Calu3 (cell line): Measurements from ENCODE around the gene NANOS2. TPM values are rescaled to one million over a fixed set of nuclear protein-coding genes. Genes with fewer than 3 reads are reported as not detected.

Experiments used
- BruUV-seq: library from RNA; stranded (reverse); fragments of 400-500 nt; replicated peaks from 2 replicates; lab custom pipeline; 2021; lab: Mats Ljungman, UMichigan
- CTCF ChIA-PET: fragments of 300-600 bp; sonication (Branson Sonifier 250); formaldehyde crosslinking; loops from one replicate; lab custom pipeline; 2022; ENCODE audit warnings: antibody characterized with exemption; lab: Charles Lee
- DNase-seq: peaks from one replicate; pipeline ENCODE4 v3.0.0; 2022
- H3K27ac Mint-ChIP-seq: one replicate; pipeline ENCODE4 v1.8.0; 2022; ENCODE audit warnings: mixed read lengths; ENCODE audit not compliant: unreplicated experiment
- H3K27me3 Mint-ChIP-seq: one replicate; pipeline ENCODE4 v1.8.0; 2022; ENCODE audit warnings: mixed read lengths; ENCODE audit not compliant: unreplicated experiment
- H3K36me3 Mint-ChIP-seq: one replicate; pipeline ENCODE4 v1.8.0; 2022; ENCODE audit warnings: mild to moderate bottlenecking, moderate library complexity, mixed read lengths; ENCODE audit not compliant: insufficient read depth, unreplicated experiment
- H3K4me1 Mint-ChIP-seq: one replicate; pipeline ENCODE4 v1.8.0; 2022; ENCODE audit warnings: mild to moderate bottlenecking, low read depth, mixed read lengths; ENCODE audit not compliant: unreplicated experiment
- H3K4me3 Mint-ChIP-seq: one replicate; pipeline ENCODE4 v1.8.0; 2022; ENCODE audit warnings: mild to moderate bottlenecking, low read depth, moderate library complexity, mixed read lengths; ENCODE audit not compliant: unreplicated experiment
- H3K9me3 Mint-ChIP-seq: one replicate; pipeline ENCODE4 v1.8.0; 2022; ENCODE audit warnings: low read depth, mixed read lengths; ENCODE audit not compliant: unreplicated experiment
- CTCF ChIP-seq: fragments of 200-600 bp; IDR thresholded peaks from one replicate; pipeline ENCODE4 v1.8.0; 2022; ENCODE audit warnings: antibody characterized with exemption; ENCODE audit not compliant: unreplicated experiment
- intact Hi-C: fragments of 100-400 bp; cut with micrococcal nuclease; formaldehyde crosslinking; loops from one replicate; pipeline ENCODE4 v1.10.0; 2022; ENCODE audit not compliant: unreplicated experiment
- total RNA-seq: library from RNA; stranded (reverse); gene quantifications from 2 replicates; pipeline ENCODE4 v1.2.3, GENCODE V29; 2022

NANOS2 gene
- total RNA-seq, 1 experiment from 2014 or later = not detected

- no peak for TF ChIP-seq CTCF
- H3K4me3 Mint-ChIP-seq = peak within 1 kb of the TSS; percentile 98
- H3K4me1 Mint-ChIP-seq = no peaks in the 10 kb centered on the region
- intact Hi-C loops = no loop called here
- peaks cover 13% of the 10 kb centered on the region for H3K27me3 Mint-ChIP-seq
- peaks cover 36% of the 10 kb centered on the region for H3K36me3 Mint-ChIP-seq
- H3K27ac Mint-ChIP-seq = peak within 1 kb of the TSS; percentile 78
- BruUV-seq = no TSS peak
- H3K9me3 Mint-ChIP-seq = no peaks in the 10 kb centered on the region
- DNase-seq = no peak
- CTCF ChIA-PET = interaction anchor here (0.6 to 2.2 kb wide), 11 partner anchors 13 to 132 kb away, joined by 3 to 8 read pairs (median 4); partner anchors contain the start of genes CCDC61, FOXA3 and IRF2BP1
Observed at GRCh38 chr19:45901912-45902650, 12.5 kb downstream of the NANOS2 start, which contains the start of gene MYPOP. MYPOP (minus strand) TSS chr19:45902613; CDS start chr19:45901773, 840 bp downstream.

- Mint-ChIP-seq H3K27ac (peak overlapping the region; percentile 78), H3K4me1 (no peaks in the 10 kb centered on the region), H3K36me3 (peaks cover 36% of the 10 kb centered on the region), H3K4me3 (peak overlapping the region; percentile 98), H3K9me3 (no peaks in the 10 kb centered on the region), H3K27me3 (peaks cover 7% of the 10 kb centered on the region)
- no peak for TF ChIP-seq CTCF
- TSS peak; percentile 33 for BruUV-seq
- DNase-seq = no peak
- intact Hi-C loops = no loop called here
- CTCF ChIA-PET = interaction anchor here (1.5 to 2.2 kb wide), 2 partner anchors 94 to 115 kb away, joined by 6 to 8 read pairs; partner anchors contain the start of gene CCDC61
Observed at GRCh38 chr19:45901432-45901911, 13.1 kb downstream of the NANOS2 start.

- no peaks in the 10 kb centered on the region for H3K4me1 Mint-ChIP-seq
- intact Hi-C loops = no loop called here
- H3K9me3 Mint-ChIP-seq = no peaks in the 10 kb centered on the region
- DNase-seq = no peak
- no peak overlapping the region for H3K4me3 Mint-ChIP-seq
- CTCF ChIA-PET = interaction anchor here (0.6 kb wide), 1 partner anchor 22 kb away, joined by 11 read pairs; no protein-coding TSS in a partner anchor
- BruUV-seq = no TSS peak
- H3K27me3 Mint-ChIP-seq = peaks cover under 1% of the 10 kb centered on the region
- no peak for TF ChIP-seq CTCF
- H3K27ac Mint-ChIP-seq = no peak overlapping the region
- peaks cover 36% of the 10 kb centered on the region for H3K36me3 Mint-ChIP-seq
Observed at GRCh38 chr19:45900738-45901431, 13.7 kb downstream of the NANOS2 start.

- no peaks in the 10 kb centered on the region for H3K9me3 Mint-ChIP-seq
- H3K36me3 Mint-ChIP-seq = peaks cover 44% of the 10 kb centered on the region
- BruUV-seq = no TSS peak
- intact Hi-C loops = no loop called here
- no peaks in the 10 kb centered on the region for H3K27me3 Mint-ChIP-seq
- no peak for TF ChIP-seq CTCF
- CTCF ChIA-PET = no interaction called here
- H3K4me3 Mint-ChIP-seq = no peak overlapping the region
- H3K4me1 Mint-ChIP-seq = no peaks in the 10 kb centered on the region
- DNase-seq = no peak
- no peak overlapping the region for H3K27ac Mint-ChIP-seq
Observed at GRCh38 chr19:45899919-45900589, 14.5 kb downstream of the NANOS2 start.
